H1 (cell line): ENCODE results near the gene UBQLN1. TPM values are rescaled to one million over a fixed set of nuclear protein-coding genes. Genes with fewer than 3 reads are reported as not detected.

ENCODE experiments used
- CTCF ChIA-PET: fragments of 300-600 bp; sonication (Branson Sonifier 250); formaldehyde crosslinking; loops from one replicate; lab custom pipeline; 2021; ENCODE audit not compliant: partially characterized antibody; lab: Charles Lee
- POLR2A ChIA-PET: fragments of 300-600 bp; sonication (Branson Sonifier 250); formaldehyde crosslinking; loops from one replicate; lab custom pipeline; 2021; ENCODE audit warnings: inconsistent platforms; ENCODE audit not compliant: partially characterized antibody; lab: Charles Lee
- DNase-seq, 2 experiments: peaks; one replicate each; pipeline versions ENCODE4 v3.0.0 to v3.0.0-alpha.2; 2010 to 2022; ENCODE audit warnings: low spot score in 2 of 2, low read depth in 1 of 2, mixed read lengths in 1 of 2
- FAIRE-seq: peaks from 2 replicates; lab custom pipeline; 2011; peaks lifted over from hg19 to GRCh38; lab: Jason Lieb, UNC
- H2AFZ ChIP-seq: 2 replicates; pipeline ENCODE4 v1.8.1; 2012; ENCODE audit warnings: low read length, inconsistent platforms
- H2AK5ac ChIP-seq: 2 replicates; pipeline ENCODE4 v1.6.1; 2013; ENCODE audit warnings: low read depth, low read length
- H2BK120ac ChIP-seq: replicated peaks from 2 replicates; pipeline ENCODE3; 2013; ENCODE audit warnings: low read depth, low read length, inconsistent platforms
- H2BK12ac ChIP-seq: 2 replicates; pipeline ENCODE4 v1.6.1; 2013; ENCODE audit warnings: low read depth, low read length
- H2BK15ac ChIP-seq: 2 replicates; pipeline ENCODE4 v1.6.1; 2013; ENCODE audit warnings: low read length
- H2BK20ac ChIP-seq: 2 replicates; pipeline ENCODE4 v1.6.1; 2013; ENCODE audit warnings: low read length
- H2BK5ac ChIP-seq: 2 replicates; pipeline ENCODE4 v1.6.1; 2013; ENCODE audit warnings: low read depth, low read length
- H3K14ac ChIP-seq: 2 replicates; pipeline ENCODE4 v1.6.1; 2013; ENCODE audit warnings: inconsistent platforms; ENCODE audit not compliant: insufficient read length
- H3K18ac ChIP-seq: 2 replicates; pipeline ENCODE4 v1.6.1; 2013; ENCODE audit warnings: low read length; ENCODE audit errors: extremely low read depth
- H3K23ac ChIP-seq: 2 replicates; pipeline ENCODE4 v1.6.1; 2013; ENCODE audit warnings: inconsistent platforms; ENCODE audit not compliant: insufficient read length
- H3K23me2 ChIP-seq: 2 replicates; pipeline ENCODE4 v1.6.1; 2013; ENCODE audit warnings: low read depth, low read length
- H3K27ac ChIP-seq: 2 replicates; pipeline ENCODE4 v1.6.1; 2011; ENCODE audit warnings: low read depth, low read length, inconsistent platforms
- H3K27me3 ChIP-seq, 4 experiments: replicated peaks in 1 of 4; 1 replicate in 1 of 4; 2 replicates in 3 of 4; pipeline versions ENCODE4 v1.6.1 to v1.8.1; 2011 to 2013; ENCODE audit warnings: low read length in 3 of 4, mild to moderate bottlenecking in 3 of 4, inconsistent platforms in 2 of 4, mixed read lengths in 2 of 4, moderate library complexity in 1 of 4; ENCODE audit not compliant: control insufficient read depth in 3 of 4, insufficient read depth in 3 of 4; ENCODE audit errors: extremely low read depth in 1 of 4
- H3K36me3 ChIP-seq, 4 experiments: 2 replicates each; pipeline versions ENCODE4 v1.6.1 to v1.8.1; 2011 to 2013; ENCODE audit warnings: mild to moderate bottlenecking in 4 of 4, low read length in 3 of 4, moderate library complexity in 2 of 4, control low read depth in 1 of 4, inconsistent platforms in 1 of 4; ENCODE audit not compliant: insufficient read depth in 4 of 4, control insufficient read depth in 2 of 4
- H3K4ac ChIP-seq: replicated peaks from 2 replicates; pipeline ENCODE3; 2013; ENCODE audit warnings: low read length, low read depth, mixed read lengths, inconsistent platforms; ENCODE audit not compliant: insufficient read length
- H3K4me1 ChIP-seq, 4 experiments: replicated peaks in 1 of 4; 1 replicate in 1 of 4; 2 replicates in 3 of 4; pipeline versions ENCODE4 v1.6.1 to v1.8.1; 2011 to 2013; ENCODE audit warnings: low read length in 3 of 4, inconsistent platforms in 2 of 4, mixed read lengths in 1 of 4; ENCODE audit not compliant: insufficient read depth in 4 of 4, control insufficient read depth in 3 of 4
- H3K4me2 ChIP-seq, 2 experiments: 2 replicates each; pipeline versions ENCODE4 v1.6.1 to v1.8.1; 2011 to 2013; ENCODE audit warnings: low read depth in 2 of 2, low read length in 2 of 2, control low read depth in 1 of 2, inconsistent platforms in 1 of 2, mild to moderate bottlenecking in 1 of 2; ENCODE audit not compliant: insufficient read depth in 1 of 2
- H3K4me3 ChIP-seq, 4 experiments: fragments of 200-600, 300-600 bp in 1 of 4; sonication (generic), shearing (Covaris generic), sonication (Bioruptor Twin) in 1 of 4; 2 replicates each; pipeline versions ENCODE4 v1.5.1 to v1.8.1; 2011 to 2016; ENCODE audit warnings: low read length in 4 of 4, low read depth in 3 of 4, control low read depth in 2 of 4, inconsistent platforms in 2 of 4, mild to moderate bottlenecking in 2 of 4, mixed read lengths in 1 of 4, moderate library complexity in 1 of 4; ENCODE audit not compliant: insufficient read depth in 2 of 4; ENCODE audit errors: extremely low read depth in 1 of 4
- H3K56ac ChIP-seq: replicated peaks from 2 replicates; pipeline ENCODE3; 2013; ENCODE audit warnings: low read depth, mild to moderate bottlenecking, mixed read lengths, low read length, inconsistent platforms; ENCODE audit not compliant: insufficient read length
- H3K79me1 ChIP-seq: 2 replicates; pipeline ENCODE4 v1.6.1; 2013; ENCODE audit warnings: low read depth, low read length, control low read depth
- H3K79me2 ChIP-seq, 2 experiments: 2 replicates each; pipeline versions ENCODE4 v1.6.1 to v1.8.1; 2012 to 2013; ENCODE audit warnings: low read length in 2 of 2, mild to moderate bottlenecking in 2 of 2, inconsistent platforms in 1 of 2; ENCODE audit not compliant: insufficient read depth in 2 of 2, control insufficient read depth in 1 of 2
- H3K9ac ChIP-seq, 4 experiments: replicated peaks in 1 of 4; 1 replicate in 1 of 4; 2 replicates in 3 of 4; pipeline versions ENCODE4 v1.6.1 to v1.8.1; 2011 to 2013; ENCODE audit warnings: low read depth in 3 of 4, low read length in 3 of 4, control low read depth in 2 of 4, mild to moderate bottlenecking in 2 of 4, moderate library complexity in 2 of 4, inconsistent platforms in 1 of 4; ENCODE audit errors: extremely low read depth in 1 of 4
- H3K9me3 ChIP-seq, 2 experiments: 2 replicates each; pipeline versions ENCODE4 v1.6.1 to v1.8.1; 2012 to 2013; ENCODE audit warnings: mild to moderate bottlenecking in 2 of 2, moderate library complexity in 2 of 2, control low read depth in 1 of 2, inconsistent platforms in 1 of 2, low read depth in 1 of 2, low read length in 1 of 2, mixed read lengths in 1 of 2; ENCODE audit not compliant: insufficient read depth in 2 of 2
- H4K20me1 ChIP-seq, 2 experiments: replicated peaks in 1 of 2; 2 replicates each; pipeline versions ENCODE3 to v1.8.1; 2011 to 2013; ENCODE audit warnings: inconsistent platforms in 2 of 2, low read length in 2 of 2, mild to moderate bottlenecking in 1 of 2; ENCODE audit not compliant: insufficient read depth in 2 of 2, control insufficient read depth in 1 of 2
- H4K5ac ChIP-seq: 2 replicates; pipeline ENCODE4 v1.6.1; 2013; ENCODE audit warnings: low read length, low read depth, mixed read lengths, inconsistent platforms; ENCODE audit not compliant: insufficient read length
- H4K8ac ChIP-seq: 2 replicates; pipeline ENCODE4 v1.8.0; 2013; ENCODE audit warnings: mild to moderate bottlenecking, moderate library complexity, low read length, inconsistent platforms; ENCODE audit not compliant: insufficient read depth; ENCODE audit errors: extremely low read depth
- H4K91ac ChIP-seq: replicated peaks from 2 replicates; pipeline ENCODE3; 2013; ENCODE audit warnings: low read length, mixed read lengths, inconsistent platforms; ENCODE audit not compliant: insufficient read length
- BACH1 ChIP-seq: IDR thresholded peaks from 2 replicates; pipeline ENCODE4 v1.6.1; 2012; ENCODE audit warnings: low read length, improper control_type of control experiment
- CBX8 ChIP-seq: fragments of 300-800, 300-1000 bp; sonication (generic); IDR thresholded peaks from 2 replicates; pipeline ENCODE4 v1.7.1; 2016; ENCODE audit warnings: low read depth, low read length, borderline replicate concordance
- CREB1 ChIP-seq: IDR thresholded peaks from 2 replicates; pipeline ENCODE4 v1.6.1; 2012; ENCODE audit warnings: inconsistent platforms
- GTF2F1 ChIP-seq: IDR thresholded peaks from 2 replicates; pipeline ENCODE4 v1.6.1; 2012; ENCODE audit warnings: low read depth, low read length, improper control_type of control experiment, borderline replicate concordance
- RFX5 ChIP-seq: IDR thresholded peaks from 2 replicates; pipeline ENCODE4 v1.6.1; 2011; ENCODE audit warnings: low read depth, low read length, improper control_type of control experiment, borderline replicate concordance
- SIN3A ChIP-seq, 2 experiments: IDR thresholded peaks in 1 of 2; conservative IDR thresholded peaks in 1 of 2; 2 replicates each; pipeline ENCODE4 v1.6.1; 2011 to 2012; ENCODE audit warnings: low read length in 2 of 2, improper control_type of control experiment in 1 of 2, low read depth in 1 of 2, mild to moderate bottlenecking in 1 of 2
- SIRT6 ChIP-seq: IDR thresholded peaks from one replicate; pipeline ENCODE4 v1.7.1; 2012; ENCODE audit warnings: low read length, inconsistent platforms
- SP2 ChIP-seq: IDR thresholded peaks from 2 replicates; pipeline ENCODE4 v1.6.1; 2012; ENCODE audit warnings: mild to moderate bottlenecking, low read length, inconsistent platforms
- TCF12 ChIP-seq: IDR thresholded peaks from 2 replicates; pipeline ENCODE4 v1.6.1; 2011; ENCODE audit warnings: low read depth, mild to moderate bottlenecking, low read length
- WGBS, 2 experiments: shearing (Covaris generic) in 1 of 2; methylation state at CpG; one replicate each; pipeline versions ENCODE4 v1.1.6 to v1.1.7; 2013 to 2015; ENCODE audit warnings: low lambda C conversion rate in 2 of 2, mixed read lengths in 2 of 2, inconsistent platforms in 1 of 2, low coverage in 1 of 2, missing lambda C conversion rate in 1 of 2; ENCODE audit not compliant: insufficient replicate concordance in 2 of 2, insufficient coverage in 1 of 2, insufficient read length in 1 of 2; ENCODE audit errors: extremely low coverage in 1 of 2, missing lambda C conversion rate in 1 of 2; 5-methylcytosine and 5-hydroxymethylcytosine counted together
- polyA plus RNA-seq, 7 experiments: library from polyadenylated mRNA; depleted of rRNA in 3 of 7; stranded (reverse) in 5 of 7; unstranded in 2 of 7; fragments of >200 nt in 5 of 7; fragments of 200-250 nt in 2 of 7; gene quantifications; 1 replicate in 5 of 7; 2 replicates in 1 of 7; 4 replicates in 1 of 7; pipeline versions ENCODE4 v1.2.1 to v1.2.3, GENCODE V29; 2011 to 2013; ENCODE audit warnings: missing spikeins in 2 of 7, mixed read lengths in 2 of 7
- total RNA-seq: library from RNA; stranded (reverse); fragmentation: NEBNext Ultra II Directional; extraction: Animal tissue kit (Norgen Biotek cat#: 25700); gene quantifications from 2 replicates; pipeline ENCODE4 v1.2.1, GENCODE V29; 2021
- TF ChIP-seq, protein P1 (sequence below): IDR thresholded peaks from 2 replicates; pipeline ENCODE4 v1.6.1; 2011; ENCODE audit warnings: low read length, improper control_type of control experiment
- TF ChIP-seq, protein P2 (sequence below): IDR thresholded peaks from 2 replicates; pipeline ENCODE4 v1.6.1; 2011; ENCODE audit warnings: low read depth, mild to moderate bottlenecking, low read length; ENCODE audit not compliant: insufficient read depth

UBQLN1 gene
- total and polyA plus RNA-seq, 2 of the 8 experiments (the other 6 are each of a cell fraction or from before 2014, with no cell fraction given): 62.4 to 105 TPM

DNA sequence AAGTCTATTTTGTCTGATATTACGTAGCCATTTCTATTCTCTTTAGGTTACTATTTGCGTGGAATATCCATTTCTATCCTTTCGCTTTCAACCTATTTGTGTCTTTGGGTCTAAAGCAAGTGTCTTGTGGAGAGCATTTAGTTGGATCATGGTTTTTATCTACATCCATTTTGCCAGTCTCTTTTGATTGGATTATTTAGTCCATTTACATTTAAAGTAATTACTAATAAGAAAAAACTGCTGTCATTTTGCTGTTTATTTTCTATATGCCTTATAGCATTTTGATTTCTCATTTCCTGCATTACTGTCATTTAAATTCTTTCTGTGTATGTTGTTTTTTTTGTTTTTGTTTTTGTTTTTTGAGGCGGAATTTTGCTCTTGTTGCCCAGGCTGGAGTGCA lies 26.0 kb upstream of the UBQLN1 start:
- no peak overlapping the region for H3K56ac ChIP-seq
- no peak overlapping the region for H3K23ac ChIP-seq
- no peak overlapping the region for H3K27ac ChIP-seq
- DNase-seq: no peak
- no peak overlapping the region for H3K9ac ChIP-seq
- no peak overlapping the region for H3K4me3 ChIP-seq
- no peak for FAIRE-seq
- no peaks in the 10 kb centered on the region for H3K27me3 ChIP-seq
- no peak overlapping the region for H4K91ac ChIP-seq
- H2AK5ac ChIP-seq: no peak overlapping the region
- H2BK15ac ChIP-seq: no peak overlapping the region
- no peak overlapping the region for H2AFZ ChIP-seq
- H3K18ac ChIP-seq: no peak overlapping the region
- no peak overlapping the region for H3K14ac ChIP-seq
- H2BK5ac ChIP-seq: no peak overlapping the region
- H4K5ac ChIP-seq: no peak overlapping the region
- CTCF ChIA-PET: no interaction called here
- POLR2A ChIA-PET: no interaction called here
- WGBS, 2 experiments: 95% methylated on average over 4 of the region's 4 CpGs; no CpG with 5 or more reads in 1 of the 2 experiments
- H3K79me2 ChIP-seq: no peaks in the 10 kb centered on the region
- H3K36me3 ChIP-seq: no peaks in the 10 kb centered on the region
- no peaks in the 10 kb centered on the region for H4K20me1 ChIP-seq
- H2BK120ac ChIP-seq: no peak overlapping the region
- no peak overlapping the region for H4K8ac ChIP-seq
- no peaks in the 10 kb centered on the region for H3K79me1 ChIP-seq
- no peak overlapping the region for H3K4me2 ChIP-seq
- no peaks in the 10 kb centered on the region for H3K4me1 ChIP-seq
- H2BK12ac ChIP-seq: no peak overlapping the region
- H3K23me2 ChIP-seq: no peaks in the 10 kb centered on the region
- H3K4ac ChIP-seq: no peak overlapping the region
- H2BK20ac ChIP-seq: no peak overlapping the region
- H3K9me3 ChIP-seq: no peaks in the 10 kb centered on the region
- TF ChIP-seq TCF12 (no peak), RFX5 (no peak), GTF2F1 (no peak), SIN3A (conservative IDR thresholded peaks at IDR 0.05 in 1 of 2, IDR thresholded peaks at IDR 0.05 in 1 of 2; ENCODE audit: low read depth in 1 of 2, low read length in 2 of 2) (no peak), SP2 (no peak), CREB1 (no peak), BACH1 (no peak), SIRT6 (no peak), CBX8 (no peak)
- TF ChIP-seq, protein P1, sequence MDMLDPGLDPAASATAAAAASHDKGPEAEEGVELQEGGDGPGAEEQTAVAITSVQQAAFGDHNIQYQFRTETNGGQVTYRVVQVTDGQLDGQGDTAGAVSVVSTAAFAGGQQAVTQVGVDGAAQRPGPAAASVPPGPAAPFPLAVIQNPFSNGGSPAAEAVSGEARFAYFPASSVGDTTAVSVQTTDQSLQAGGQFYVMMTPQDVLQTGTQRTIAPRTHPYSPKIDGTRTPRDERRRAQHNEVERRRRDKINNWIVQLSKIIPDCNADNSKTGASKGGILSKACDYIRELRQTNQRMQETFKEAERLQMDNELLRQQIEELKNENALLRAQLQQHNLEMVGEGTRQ: no peak
- TF ChIP-seq, protein P2, sequence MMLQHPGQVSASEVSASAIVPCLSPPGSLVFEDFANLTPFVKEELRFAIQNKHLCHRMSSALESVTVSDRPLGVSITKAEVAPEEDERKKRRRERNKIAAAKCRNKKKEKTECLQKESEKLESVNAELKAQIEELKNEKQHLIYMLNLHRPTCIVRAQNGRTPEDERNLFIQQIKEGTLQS: no peak
